GM04504 (cell line): ENCODE measurements around the gene PLCB1.

Source experiments
- DNase-seq: peaks from one replicate; pipeline ENCODE4 v3.0.0-alpha.2; 2012; ENCODE audit warnings: low read depth

The PLCB1 gene

GRCh38 chr20:8663424-8663823 lies 531.4 kb downstream of the PLCB1 start:
- no peak for DNase-seq

- no peak for DNase-seq
Observed at GRCh38 chr20:8664778-8665177, 532.7 kb downstream of the PLCB1 start.

DNA sequence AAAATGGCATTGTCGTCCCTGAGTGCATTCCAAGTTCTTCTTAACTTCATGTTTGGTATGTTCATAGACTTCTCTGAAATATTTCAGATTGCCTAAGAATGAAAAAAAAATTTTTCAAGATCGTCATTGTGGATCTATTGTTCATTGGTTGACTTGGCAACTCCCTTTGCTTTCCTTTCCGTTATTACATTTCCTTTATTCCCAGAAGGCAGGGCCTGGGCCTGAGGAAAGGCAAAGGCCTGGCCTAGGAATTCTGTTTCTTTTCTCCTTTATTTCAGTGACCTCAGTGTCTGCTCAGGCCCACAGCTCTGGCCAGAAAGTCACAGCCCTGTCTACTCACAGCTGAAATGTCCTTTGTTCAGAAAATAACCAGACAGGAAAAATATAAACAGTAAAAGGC lies 535.2 kb downstream of the PLCB1 start:
- DNase-seq, result no peak

DNA sequence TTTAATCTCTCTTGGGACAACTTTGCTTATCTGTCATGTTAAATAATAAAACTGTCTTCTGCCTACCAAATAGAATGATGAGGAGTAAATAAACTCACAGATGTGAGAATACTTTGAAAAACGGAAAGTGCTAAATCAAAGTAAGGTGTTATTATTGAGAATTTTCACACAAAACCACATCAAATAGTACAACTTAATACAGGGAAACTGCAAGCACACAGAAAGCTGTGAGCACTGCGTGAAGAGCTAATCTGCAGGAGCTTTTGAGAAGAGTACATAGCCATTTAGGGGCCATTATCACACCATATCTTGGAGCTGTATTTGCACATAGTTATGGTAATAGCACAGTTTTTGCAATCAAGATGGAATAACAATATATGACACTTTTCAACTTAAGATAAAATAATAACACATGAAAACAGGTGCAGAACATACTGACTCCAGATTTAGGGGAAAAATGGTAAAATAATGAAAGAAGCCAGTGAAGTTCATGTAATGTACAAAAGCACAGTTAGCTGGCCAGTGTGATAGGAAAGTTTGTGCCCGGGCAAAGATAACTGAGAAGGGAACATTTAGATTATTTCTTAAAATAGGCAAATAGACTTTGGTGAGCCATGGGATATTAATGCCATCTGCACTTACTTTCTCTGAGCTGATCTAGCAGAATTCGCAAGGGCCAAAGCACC lies 538.3 kb downstream of the PLCB1 start:
- DNase-seq, result no peak

DNA sequence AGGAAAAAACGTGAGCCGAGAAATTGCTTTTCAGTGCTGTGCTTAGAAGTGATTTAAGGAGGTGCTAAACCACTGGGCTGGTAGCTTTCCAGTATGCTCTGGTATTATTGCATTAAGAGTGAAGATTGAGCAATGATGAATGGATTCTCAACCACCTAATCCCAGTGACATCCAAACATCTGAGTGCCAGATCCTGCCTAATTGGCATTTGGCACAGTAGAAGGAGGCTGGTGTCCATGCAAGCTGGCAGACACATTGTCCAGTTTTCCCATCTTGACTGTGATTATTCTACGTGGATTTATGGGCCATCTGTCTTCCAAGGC lies 538.8 kb downstream of the PLCB1 start:
- DNase-seq, result peak; percentile 95

GRCh38 chr20:8671370-8671961 lies 539.4 kb downstream of the PLCB1 start:
- no peak for DNase-seq

GRCh38 chr20:8673116-8673515 lies 541.0 kb downstream of the PLCB1 start:
- no peak for DNase-seq

DNA sequence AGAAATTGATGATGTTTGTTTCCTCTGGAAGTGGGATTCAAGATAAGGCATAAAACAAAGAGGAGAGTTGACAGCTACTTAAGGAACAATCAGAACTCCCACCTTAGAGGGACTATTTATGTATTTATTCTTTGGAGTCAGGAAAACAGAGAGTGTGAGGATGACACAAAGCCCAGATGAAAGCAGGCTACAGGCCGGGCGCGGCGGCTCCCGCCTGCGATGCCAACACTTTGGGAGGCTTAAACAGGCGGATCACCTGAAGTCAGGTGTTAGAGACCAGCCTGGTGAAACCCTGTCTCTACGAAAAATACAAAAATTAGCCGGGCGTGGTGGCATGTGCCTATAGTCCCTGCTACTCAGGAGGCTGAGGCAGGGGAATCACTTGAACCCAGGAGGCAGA lies 543.8 kb downstream of the PLCB1 start:
- no peak for DNase-seq

DNA sequence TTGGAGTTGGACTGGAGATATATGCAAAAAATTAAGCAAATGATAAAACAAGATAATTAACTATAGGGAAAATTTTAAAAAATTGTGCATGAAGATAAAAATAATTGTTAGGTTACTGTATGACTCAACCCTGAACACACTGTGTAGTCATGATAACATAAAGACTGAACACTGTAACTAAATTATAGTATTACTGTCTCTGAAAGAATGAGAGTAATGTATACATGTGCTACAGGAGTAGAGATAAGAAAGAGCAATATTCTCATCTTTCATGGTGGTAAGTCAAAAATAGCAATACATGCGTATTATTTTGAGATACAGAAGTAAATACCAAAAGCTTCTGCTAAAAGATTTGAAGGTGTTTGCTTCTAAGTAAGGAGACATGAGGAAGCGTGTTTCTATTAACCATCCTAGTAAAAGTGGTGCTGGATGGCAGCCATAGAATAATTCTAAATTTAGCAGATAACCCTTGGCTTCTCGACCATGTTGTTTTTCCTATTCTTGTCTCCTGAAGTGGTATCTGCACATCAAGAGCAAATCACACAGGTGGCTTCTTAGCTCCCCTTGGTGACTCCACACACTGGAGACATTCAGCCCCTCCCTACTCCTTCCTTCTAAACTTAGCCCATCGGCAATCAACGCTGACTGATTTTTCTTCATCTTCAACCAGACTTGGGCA lies 546.2 kb downstream of the PLCB1 start:
- no peak for DNase-seq

- no peak for DNase-seq
Observed at GRCh38 chr20:8689337-8689736, 557.3 kb downstream of the PLCB1 start.

DNA sequence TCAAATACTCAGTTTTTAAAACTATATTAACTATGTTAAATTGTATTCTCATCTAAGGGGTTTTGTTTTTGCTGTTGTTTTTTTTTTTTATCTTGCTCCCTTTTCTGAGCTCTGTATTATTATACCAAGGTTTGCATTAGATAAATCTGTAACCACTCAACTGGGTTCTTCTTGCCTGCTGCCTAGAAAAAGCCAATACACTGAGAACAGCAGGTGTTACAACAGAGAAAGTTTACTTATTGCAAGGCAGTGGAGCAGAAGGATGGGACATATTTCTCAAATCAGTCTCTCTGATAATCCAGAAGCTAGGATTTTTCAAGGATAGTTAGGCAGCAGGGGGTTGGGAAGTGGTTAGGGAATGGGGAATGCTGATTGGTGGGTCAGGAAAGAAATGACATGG lies 558.0 kb downstream of the PLCB1 start:
- DNase-seq, result no peak

GRCh38 chr20:8693709-8694108 lies 561.6 kb downstream of the PLCB1 start:
- DNase-seq, result peak; percentile 74

- no peak for DNase-seq
Observed at GRCh38 chr20:8700756-8701155, 568.7 kb downstream of the PLCB1 start.

GRCh38 chr20:8706961-8707700 lies 575.1 kb downstream of the PLCB1 start:
- no peak for DNase-seq

- DNase-seq, result no peak
Observed at GRCh38 chr20:8709627-8710026, 577.6 kb downstream of the PLCB1 start.

GRCh38 chr20:8711501-8711900 lies 579.4 kb downstream of the PLCB1 start:
- DNase-seq, result no peak

DNA sequence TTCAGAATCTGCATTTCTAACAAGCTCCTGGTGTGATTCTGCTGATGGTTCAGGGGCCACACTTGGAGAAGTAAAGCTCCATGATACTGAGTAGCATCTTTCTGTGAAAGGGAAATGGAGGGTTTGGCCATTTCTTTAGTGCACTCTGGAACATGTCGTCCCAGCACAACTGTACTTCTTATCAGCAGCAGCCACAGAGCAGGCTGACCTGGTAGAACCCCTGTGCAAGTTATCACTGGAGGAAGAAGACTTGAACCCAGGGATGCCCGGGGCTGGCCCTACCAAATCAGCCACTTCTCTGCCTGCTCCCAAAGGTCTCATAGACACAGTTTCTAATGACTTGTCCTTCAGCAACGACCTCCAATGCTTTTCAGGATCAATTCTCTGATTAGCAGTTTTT lies 582.1 kb downstream of the PLCB1 start:
- no peak for DNase-seq

- DNase-seq, result no peak
Observed at GRCh38 chr20:8718279-8718678, 586.2 kb downstream of the PLCB1 start.

DNA sequence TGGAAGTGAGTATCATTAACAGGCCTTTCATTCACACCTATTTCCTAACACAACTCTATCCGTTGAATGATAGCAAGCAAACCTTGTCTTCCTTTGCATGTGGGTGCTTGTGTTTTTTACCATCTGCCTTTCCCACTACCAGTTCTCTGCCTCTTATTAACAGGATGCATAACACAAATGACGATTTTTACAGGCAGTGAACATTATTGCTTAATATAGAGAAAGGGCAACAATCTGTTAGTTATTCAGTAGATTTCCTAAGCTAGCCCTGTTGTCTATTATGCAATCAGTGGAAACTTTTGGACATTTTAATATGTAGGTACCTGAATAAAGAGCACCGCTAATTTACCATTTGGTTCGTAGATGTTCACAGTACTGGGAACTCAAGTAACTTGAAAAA lies 588.0 kb downstream of the PLCB1 start:
- no peak for DNase-seq

DNA sequence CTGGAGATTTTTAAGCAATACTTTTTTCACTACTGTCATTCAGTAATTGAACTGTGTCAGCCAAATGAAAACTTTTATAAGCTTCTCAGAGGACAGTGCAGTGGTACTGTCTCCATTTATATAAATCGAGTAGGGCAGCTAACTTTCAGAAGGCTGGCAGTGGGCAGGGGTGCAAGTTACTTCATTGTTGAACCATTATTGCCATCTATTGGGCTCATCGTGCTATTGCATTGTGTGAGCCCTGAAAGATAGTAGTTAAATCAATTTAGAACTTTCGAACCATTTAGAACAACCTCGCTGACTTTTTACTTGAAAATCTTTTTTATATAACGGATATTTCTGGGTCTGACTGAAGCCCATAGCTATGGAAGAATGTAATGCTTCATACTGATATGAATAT lies 589.0 kb downstream of the PLCB1 start:
- peak; percentile 31 for DNase-seq

DNA sequence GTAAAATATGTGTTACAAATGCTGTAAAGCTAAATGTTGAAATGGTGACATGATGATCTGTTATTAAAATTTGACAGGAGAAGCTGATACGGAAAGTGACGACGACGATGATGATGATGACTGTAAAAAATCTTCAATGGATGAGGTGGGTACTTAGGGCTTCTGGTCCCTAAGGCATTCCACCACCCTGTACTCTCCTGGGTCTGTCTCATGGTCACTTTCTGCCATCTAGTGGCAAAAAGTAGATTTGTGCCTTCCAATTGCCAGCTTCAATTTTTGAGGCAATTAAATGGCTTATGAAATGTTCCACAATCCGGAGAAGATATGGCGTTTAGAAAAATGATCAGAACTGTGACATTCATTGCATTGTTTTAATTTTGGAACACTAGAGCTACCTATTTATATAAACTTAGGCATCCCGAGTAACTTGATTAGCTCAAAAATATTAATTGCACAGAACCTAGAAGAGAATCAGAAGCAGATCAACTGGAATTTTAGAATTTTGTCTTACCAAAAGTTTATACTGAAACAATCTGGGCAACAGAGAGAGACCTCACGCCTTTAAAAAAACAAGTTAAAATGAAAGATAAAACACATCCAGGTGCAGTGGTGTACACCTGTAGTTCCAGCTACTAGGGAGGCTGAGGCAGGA lies 590.3 kb downstream of the PLCB1 start:
- peak; percentile 48 for DNase-seq

DNA sequence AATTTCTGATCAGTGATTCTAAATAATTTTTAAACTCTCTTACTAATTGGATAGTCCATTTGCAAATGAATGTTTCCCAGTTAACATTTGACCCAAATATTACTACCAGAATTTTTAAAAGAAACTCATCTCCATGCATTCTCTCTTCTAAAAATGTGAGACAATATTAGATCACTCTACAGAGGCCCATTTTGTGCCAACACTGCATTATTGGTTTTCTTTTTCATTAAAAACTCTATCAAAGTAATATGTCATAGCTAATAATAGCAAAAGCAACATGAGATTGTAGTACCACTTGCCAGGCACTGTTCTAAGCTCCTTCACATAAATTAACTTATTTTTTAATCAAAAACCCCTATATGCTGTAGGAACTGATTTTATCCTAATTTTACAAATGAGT lies 591.2 kb downstream of the PLCB1 start:
- no peak for DNase-seq

GRCh38 chr20:8724884-8725283 lies 592.8 kb downstream of the PLCB1 start:
- no peak for DNase-seq
